Omental fat pad (tissue), 4 donors: ENCODE data around the gene EIF3D. TPM values are rescaled to one million over a fixed set of nuclear protein-coding genes. Genes with fewer than 3 reads are reported as not detected.

Experiments used
- ATAC-seq: fragments of 150-250 bp; one replicate; pipeline ENCODE4 v1.9.1; 2016; ENCODE audit warnings: mild to moderate bottlenecking, moderate library complexity; ENCODE audit not compliant: low FRiP score
- DNase-seq: peaks from one replicate; pipeline ENCODE4 v3.0.0-alpha.2; 2019; ENCODE audit warnings: low spot score
- CTCF ChIP-seq, 3 donors: fragments of 450-650 bp; IDR thresholded peaks; one replicate each; pipeline ENCODE4 v1.5.1; 2016 to 2017; ENCODE audit warnings: antibody characterized with exemption in 3 of 3, mild to moderate bottlenecking in 3 of 3, moderate library complexity in 2 of 3
- total RNA-seq, 4 donors: library from RNA; depleted of rRNA; stranded (reverse); fragments of >200 nt; gene quantifications; one replicate each; pipeline ENCODE4 v1.1.0, GENCODE V29; 2016

EIF3D gene
- total RNA-seq, 4 donors from 2014 or later, result 248 to 355 (median 268) TPM

DNA sequence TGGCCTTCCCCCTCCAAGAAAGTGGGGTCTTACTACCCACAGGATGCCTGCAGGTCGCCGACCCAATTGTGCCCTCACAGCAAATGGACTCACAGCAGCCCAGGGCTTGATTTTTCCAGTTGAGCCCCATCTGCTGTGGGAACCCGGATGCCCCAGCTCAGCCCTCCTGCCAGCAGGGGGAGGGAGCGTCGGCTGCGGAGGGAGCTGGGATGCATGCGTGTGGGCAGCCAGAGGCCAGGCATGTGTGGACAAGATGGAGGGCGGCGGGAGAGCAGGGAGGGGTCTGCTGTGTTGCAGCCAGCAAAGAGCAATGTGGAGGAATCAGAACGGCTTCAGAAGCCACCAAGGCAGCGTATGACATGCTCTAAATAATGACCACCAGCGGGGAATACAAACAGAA, 41.0 kb upstream of the EIF3D start:
- TF ChIP-seq CTCF (IDR thresholded peaks at IDR 0.05), result no peak
- no peak for DNase-seq
- no peak for ATAC-seq

DNA sequence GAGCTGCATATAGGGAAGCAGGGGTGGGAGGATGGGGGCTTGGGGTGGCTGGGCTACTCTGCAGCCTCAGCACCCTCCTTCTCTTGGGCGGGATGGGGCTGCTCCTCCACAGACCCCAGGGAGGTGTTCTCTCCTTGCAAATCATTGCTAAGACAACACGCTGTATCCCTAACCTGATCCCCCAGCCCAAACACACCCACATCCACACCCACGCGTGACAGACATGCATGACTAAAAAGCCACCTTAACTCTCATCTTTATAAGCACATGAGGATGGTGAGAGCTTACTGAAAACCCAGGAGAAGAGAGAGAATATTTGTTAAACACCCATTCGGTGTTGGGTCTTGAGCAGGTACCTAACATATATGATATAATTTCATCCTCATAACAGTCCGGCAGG, 39.9 kb upstream of the EIF3D start:
- ATAC-seq, result no peak
- no peak for DNase-seq
- no peak for TF ChIP-seq CTCF (IDR thresholded peaks at IDR 0.05)

GRCh38 chr22:36566720-36567119, 37.8 kb upstream of the EIF3D start:
- DNase-seq, result no peak
- no peak for ATAC-seq

GRCh38 chr22:36565686-36566085, 36.7 kb upstream of the EIF3D start:
- DNase-seq (no peak), ATAC-seq (no peak)
- no peak for TF ChIP-seq CTCF (IDR thresholded peaks at IDR 0.05)

More at GRCh38 chr22:36566720-36567119, 37.8 kb upstream of the EIF3D start:
- TF ChIP-seq CTCF (IDR thresholded peaks at IDR 0.05), result no peak

DNA sequence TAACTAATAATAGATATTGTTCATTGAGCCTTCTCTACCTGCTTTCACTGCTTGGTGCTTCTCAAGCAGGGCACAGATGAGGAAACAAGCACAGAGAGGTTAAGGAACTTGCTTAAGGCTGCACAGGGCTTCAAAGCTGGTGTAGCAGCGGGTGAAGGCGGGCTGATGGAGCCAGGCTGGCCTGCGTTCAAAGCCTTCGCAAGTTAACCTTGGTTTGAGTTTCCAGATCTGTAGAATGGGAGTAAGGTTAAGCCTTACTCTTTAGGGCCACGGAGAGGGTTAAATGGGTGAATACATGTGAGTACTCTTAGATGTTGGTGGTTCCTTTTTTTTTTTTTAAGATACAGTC, 36.2 kb upstream of the EIF3D start:
- no peak for TF ChIP-seq CTCF (IDR thresholded peaks at IDR 0.05)
- no peak for ATAC-seq
- no peak for DNase-seq

DNA sequence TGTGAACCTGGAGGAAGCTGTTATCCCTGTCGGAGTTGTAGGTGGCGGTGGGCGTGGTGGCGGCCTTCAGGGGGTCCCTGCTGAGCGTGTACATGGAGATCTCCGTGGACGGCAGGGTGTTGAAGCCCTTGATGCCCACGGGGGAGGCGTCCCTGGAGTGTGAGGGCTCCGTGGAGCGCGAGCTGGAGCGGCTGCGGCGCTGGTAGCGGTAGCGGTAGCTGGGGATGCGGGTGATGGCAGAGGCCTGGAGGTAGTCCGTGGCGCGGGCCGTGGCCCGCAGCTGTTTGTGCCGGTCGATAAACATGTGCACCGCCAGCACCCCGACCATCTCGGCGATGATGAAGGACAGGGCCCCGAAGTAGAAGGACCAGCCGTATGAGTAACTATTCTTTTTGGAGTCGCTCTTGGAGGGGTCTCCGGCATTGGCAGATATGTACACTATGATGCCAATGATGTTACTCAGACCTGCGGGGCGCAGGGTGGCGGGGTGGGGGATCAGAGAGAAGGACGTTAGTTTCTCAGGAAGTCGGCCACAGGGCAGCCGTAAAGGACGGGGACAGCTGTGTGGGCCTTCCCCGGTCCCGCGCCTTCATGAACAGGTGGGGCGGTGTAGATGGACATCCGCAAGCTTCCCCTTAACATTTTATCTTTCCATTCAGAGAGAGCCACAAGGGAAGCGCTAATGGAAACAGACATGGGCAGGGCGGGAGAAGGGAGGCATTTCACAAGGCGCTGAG, 35.6 kb upstream of the EIF3D start:
- DNase-seq (no peak), ATAC-seq (no peak)
- no peak for TF ChIP-seq CTCF (IDR thresholded peaks at IDR 0.05)

DNA sequence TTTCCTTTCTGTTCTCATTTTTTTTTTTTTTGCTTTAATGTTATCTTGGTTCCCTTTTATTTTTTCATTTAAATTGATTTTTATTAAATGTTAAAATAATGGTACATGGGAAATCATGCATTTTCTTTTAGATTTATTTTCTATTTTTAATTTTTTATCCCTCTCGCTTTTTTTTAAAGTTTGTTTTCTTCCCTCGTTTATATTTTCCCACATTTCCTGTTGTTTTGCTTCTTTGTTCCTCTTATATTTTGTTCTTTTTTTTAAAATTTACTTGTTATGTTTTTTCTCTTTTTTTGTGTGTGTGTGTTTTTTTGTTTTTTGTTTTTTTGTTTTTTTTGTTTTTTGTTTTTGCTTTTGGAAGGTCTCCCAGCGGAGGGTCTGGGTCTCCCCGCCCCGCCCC, 34.9 kb upstream of the EIF3D start:
- DNase-seq (no peak), ATAC-seq (no peak)
- no peak for TF ChIP-seq CTCF (IDR thresholded peaks at IDR 0.05)
